WTC11 (cell line): ENCODE measurements around the gene SLC25A21. TPM values are rescaled to one million over a fixed set of nuclear protein-coding genes. Genes with fewer than 3 reads are reported as not detected.
A peak's percentile ranks its signal among the peaks of the same experiment; 100 is the strongest.

Experiments used
- ATAC-seq: fragments of 200-7000 bp; cut with Tn5 transposase; 2 replicates; pipeline ENCODE4 v1.10.0; 2021; ENCODE audit warnings: mild to moderate bottlenecking, moderate library complexity
- CTCF ChIA-PET: fragments of 300-600 bp; sonication (Branson Sonifier 250); formaldehyde crosslinking; loops from one replicate; lab custom pipeline; 2021; ENCODE audit warnings: antibody characterized with exemption; lab: Charles Lee
- POLR2A ChIA-PET: fragments of 350-600 bp; sonication (Branson Sonifier 250); formaldehyde crosslinking; loops from one replicate; lab custom pipeline; 2021; ENCODE audit warnings: antibody characterized with exemption; lab: Charles Lee
- DNase-seq: peaks from one replicate; pipeline ENCODE4 v3.0.0; 2021; ENCODE audit warnings: low spot score
- H3K27ac Mint-ChIP-seq: 2 replicates; pipeline ENCODE4 v1.8.0; 2021; ENCODE audit warnings: mixed read lengths
- H3K27me3 Mint-ChIP-seq: 2 replicates; pipeline ENCODE4 v1.8.0; 2021; ENCODE audit warnings: low read depth, mild to moderate bottlenecking, moderate library complexity, mixed read lengths
- H3K36me3 Mint-ChIP-seq: 2 replicates; pipeline ENCODE4 v1.8.0; 2021; ENCODE audit warnings: mixed read lengths
- H3K4me1 Mint-ChIP-seq: 2 replicates; pipeline ENCODE4 v1.8.0; 2022; ENCODE audit warnings: mixed read lengths
- H3K4me3 Mint-ChIP-seq: 2 replicates; pipeline ENCODE4 v1.8.0; 2021; ENCODE audit warnings: mild to moderate bottlenecking, moderate library complexity, mixed read lengths
- H3K9me3 Mint-ChIP-seq: 2 replicates; pipeline ENCODE4 v1.8.0; 2021; ENCODE audit warnings: mixed read lengths
- ELF4 ChIP-seq: sonication (generic); formaldehyde crosslinking; IDR thresholded peaks from 2 replicates; pipeline ENCODE4 v1.8.1; 2022; ENCODE audit warnings: low read depth, mild to moderate bottlenecking, moderate library complexity, missing genetic modification reagents
- GABPB1 ChIP-seq: sonication (generic); formaldehyde crosslinking; IDR thresholded peaks from 2 replicates; pipeline ENCODE4 v1.8.1; 2023; ENCODE audit warnings: mild to moderate bottlenecking, missing genetic modification reagents
- NFE2L1 ChIP-seq: sonication (generic); formaldehyde crosslinking; IDR thresholded peaks from 2 replicates; pipeline ENCODE4 v1.8.1; 2023; ENCODE audit warnings: missing genetic modification reagents
- ZNF121 ChIP-seq: sonication (generic); formaldehyde crosslinking; IDR thresholded peaks from 2 replicates; pipeline ENCODE4 v1.8.0; 2023; ENCODE audit warnings: missing genetic modification reagents
- ZNF232 ChIP-seq: sonication (generic); formaldehyde crosslinking; IDR thresholded peaks from 2 replicates; pipeline ENCODE4 v1.8.0; 2022; ENCODE audit warnings: mild to moderate bottlenecking, missing genetic modification reagents
- total RNA-seq: library from RNA; stranded (reverse); gene quantifications from 3 replicates; pipeline ENCODE4 v1.2.3, GENCODE V29; 2021
- TF ChIP-seq, protein P1 (sequence below): fragments of 250-450 bp; sonication (Bioruptor Pico); IDR thresholded peaks from 2 replicates; pipeline ENCODE4 v1.8.0; 2021; ENCODE audit warnings: mild to moderate bottlenecking
- TF ChIP-seq, protein P2 (sequence below): sonication (generic); formaldehyde crosslinking; IDR thresholded peaks from 2 replicates; pipeline ENCODE4 v1.8.1; 2022; ENCODE audit warnings: mild to moderate bottlenecking, missing genetic modification reagents, moderate library complexity, borderline replicate concordance
- TF ChIP-seq, protein P3 (sequence below): fragments of 250-450 bp; sonication (Bioruptor Pico); IDR thresholded peaks from 2 replicates; pipeline ENCODE4 v1.9.0; 2021; ENCODE audit warnings: mild to moderate bottlenecking
- TF ChIP-seq, protein P4 (sequence below): sonication (generic); formaldehyde crosslinking; IDR thresholded peaks from 2 replicates; pipeline ENCODE4 v1.8.0; 2022; ENCODE audit warnings: missing genetic modification reagents
- TF ChIP-seq, protein P5 (sequence below): sonication (generic); formaldehyde crosslinking; IDR thresholded peaks from 2 replicates; pipeline ENCODE4 v1.8.1; 2022; ENCODE audit warnings: missing genetic modification reagents, borderline replicate concordance
- TF ChIP-seq, protein P6 (sequence below): sonication (generic); formaldehyde crosslinking; IDR thresholded peaks from 2 replicates; pipeline ENCODE4 v1.8.1; 2023; ENCODE audit warnings: mild to moderate bottlenecking, moderate library complexity, missing genetic modification reagents
- TF ChIP-seq, protein P7 (sequence below): sonication (generic); formaldehyde crosslinking; IDR thresholded peaks from 2 replicates; pipeline ENCODE4 v1.8.0; 2022; ENCODE audit warnings: mild to moderate bottlenecking, missing genetic modification reagents
- TF ChIP-seq, protein P8 (sequence below): sonication (generic); formaldehyde crosslinking; IDR thresholded peaks from 2 replicates; pipeline ENCODE4 v1.8.0; 2022; ENCODE audit warnings: mild to moderate bottlenecking, missing genetic modification reagents
- TF ChIP-seq, protein P9 (sequence below): sonication (generic); formaldehyde crosslinking; IDR thresholded peaks from 2 replicates; pipeline ENCODE4 v1.8.0; 2023; ENCODE audit warnings: missing genetic modification reagents, mild to moderate bottlenecking, borderline replicate concordance

The SLC25A21 gene
- total RNA-seq, 1 experiment from 2014 or later: 8.2 TPM

DNA sequence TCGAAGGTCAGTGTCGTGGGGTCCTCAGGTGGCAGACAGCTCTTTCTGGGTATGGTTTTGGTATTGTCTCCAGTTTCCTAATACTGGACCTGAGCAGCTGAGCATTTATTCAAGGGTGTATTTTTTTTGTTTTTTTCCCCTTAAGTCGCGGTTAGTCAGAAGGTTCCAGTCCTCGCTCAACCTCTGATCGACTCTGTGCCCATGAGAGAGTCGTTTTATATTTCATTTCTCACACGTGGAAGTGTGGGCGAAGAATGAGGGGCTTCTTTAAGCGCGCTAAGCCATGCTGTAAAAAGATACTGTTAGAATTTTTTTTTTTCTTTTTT, 25.8 kb upstream of the SLC25A21 start:
- Mint-ChIP-seq H3K9me3 (no peaks in the 10 kb centered on the region), H3K36me3 (no peaks in the 10 kb centered on the region), H3K4me1 (peaks cover 25% of the 10 kb centered on the region), H3K4me3 (peak overlapping the region; percentile 79), H3K27ac (no peak overlapping the region), H3K27me3 (peaks cover 20% of the 10 kb centered on the region)
- ChIA-PET CTCF (interaction anchor here (0.7 to 2.6 kb wide), 6 partner anchors 10 to 394 kb away, joined by 3 to 10 read pairs (median 4); no protein-coding TSS in a partner anchor), POLR2A (interaction anchor here (0.6 to 1.1 kb wide), 4 partner anchors 10 to 64 kb away, joined by 3 to 5 read pairs (median 4); partner anchors contain the start of gene SLC25A21)
- no peak for ATAC-seq
- TF ChIP-seq, protein P1, sequence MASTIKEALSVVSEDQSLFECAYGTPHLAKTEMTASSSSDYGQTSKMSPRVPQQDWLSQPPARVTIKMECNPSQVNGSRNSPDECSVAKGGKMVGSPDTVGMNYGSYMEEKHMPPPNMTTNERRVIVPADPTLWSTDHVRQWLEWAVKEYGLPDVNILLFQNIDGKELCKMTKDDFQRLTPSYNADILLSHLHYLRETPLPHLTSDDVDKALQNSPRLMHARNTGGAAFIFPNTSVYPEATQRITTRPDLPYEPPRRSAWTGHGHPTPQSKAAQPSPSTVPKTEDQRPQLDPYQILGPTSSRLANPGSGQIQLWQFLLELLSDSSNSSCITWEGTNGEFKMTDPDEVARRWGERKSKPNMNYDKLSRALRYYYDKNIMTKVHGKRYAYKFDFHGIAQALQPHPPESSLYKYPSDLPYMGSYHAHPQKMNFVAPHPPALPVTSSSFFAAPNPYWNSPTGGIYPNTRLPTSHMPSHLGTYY (CRISPR knock-in tag): no peak
- TF ChIP-seq, protein P2, sequence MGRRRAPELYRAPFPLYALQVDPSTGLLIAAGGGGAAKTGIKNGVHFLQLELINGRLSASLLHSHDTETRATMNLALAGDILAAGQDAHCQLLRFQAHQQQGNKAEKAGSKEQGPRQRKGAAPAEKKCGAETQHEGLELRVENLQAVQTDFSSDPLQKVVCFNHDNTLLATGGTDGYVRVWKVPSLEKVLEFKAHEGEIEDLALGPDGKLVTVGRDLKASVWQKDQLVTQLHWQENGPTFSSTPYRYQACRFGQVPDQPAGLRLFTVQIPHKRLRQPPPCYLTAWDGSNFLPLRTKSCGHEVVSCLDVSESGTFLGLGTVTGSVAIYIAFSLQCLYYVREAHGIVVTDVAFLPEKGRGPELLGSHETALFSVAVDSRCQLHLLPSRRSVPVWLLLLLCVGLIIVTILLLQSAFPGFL (CRISPR knock-in tag): peak; percentile 5; the same call in 1 of the 2 replicates
- no peak for DNase-seq

DNA sequence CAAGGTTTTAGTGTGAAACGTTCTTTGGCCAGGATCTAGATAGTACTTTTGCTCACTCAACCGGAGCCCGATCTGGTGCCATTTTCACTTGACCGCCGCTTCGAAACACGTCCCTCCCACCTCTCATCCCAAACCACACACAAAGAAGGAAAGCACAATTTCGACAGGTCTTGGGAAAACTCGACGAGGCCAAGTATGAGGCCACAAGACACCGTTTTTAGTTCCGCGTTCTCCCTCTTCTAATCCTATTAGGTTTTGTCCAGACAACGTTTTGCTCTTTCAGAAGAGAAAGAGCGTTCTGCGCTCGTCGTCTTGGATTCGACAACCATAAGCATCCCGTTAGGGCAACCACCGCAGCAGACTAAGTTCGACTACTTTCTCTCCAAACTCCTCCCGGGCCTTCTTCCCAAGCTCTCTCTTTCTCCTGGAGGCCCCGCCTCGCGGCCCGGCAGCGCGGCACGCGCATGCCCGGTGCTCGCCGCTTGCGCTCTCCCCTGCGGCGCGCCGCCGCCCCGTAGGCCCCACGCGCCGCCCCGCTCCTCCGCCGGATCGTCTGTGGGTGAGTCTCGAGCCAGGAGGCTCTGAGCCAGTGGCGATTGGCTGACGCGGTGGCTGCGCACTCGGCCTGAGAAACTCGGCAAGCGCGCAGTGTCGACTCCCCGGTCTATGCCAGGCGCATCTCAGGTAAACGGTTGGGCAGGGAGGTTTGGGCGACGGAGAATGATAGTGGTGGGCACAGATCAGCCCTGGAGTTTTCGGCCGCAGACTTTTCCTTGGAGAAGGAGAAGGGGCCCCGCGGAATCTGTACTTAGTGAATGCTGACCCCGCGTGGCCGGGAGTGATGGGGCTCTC, 25.2 kb upstream of the SLC25A21 start, which contains the start of gene MIPOL1:
MIPOL1 (plus strand) TSS at position 517 of the 852 bp plus-strand sequence. CDS start 49,952 bp downstream, outside the sequence.
- POLR2A ChIA-PET: interaction anchor here (0.6 to 1.1 kb wide), 3 partner anchors 25 to 63 kb away, joined by 3 to 5 read pairs (median 3); partner anchors contain the start of gene SLC25A21
- CTCF ChIA-PET: interaction anchor here (0.6 to 2.6 kb wide), 7 partner anchors 9 to 542 kb away, joined by 3 to 10 read pairs (median 4); no protein-coding TSS in a partner anchor
- Mint-ChIP-seq H3K4me3 (peak within 1 kb of the TSS; percentile 79), H3K9me3 (no peaks in the 10 kb centered on the region), H3K36me3 (no peaks in the 10 kb centered on the region), H3K4me1 (peaks cover 25% of the 10 kb centered on the region), H3K27me3 (peaks cover 22% of the 10 kb centered on the region), H3K27ac (peak within 1 kb of the TSS; percentile 55)
- DNase-seq (peak; percentile 60), ATAC-seq (peak; percentile 87)
- TF ChIP-seq ELF4 (CRISPR knock-in tag) (no peak), NFE2L1 (CRISPR knock-in tag) (no peak), ZNF232 (no peak), GABPB1 (peak; percentile 66; the same call in 1 of the 2 replicates), ZNF121 (CRISPR knock-in tag) (no peak)
- TF ChIP-seq, protein P3, sequence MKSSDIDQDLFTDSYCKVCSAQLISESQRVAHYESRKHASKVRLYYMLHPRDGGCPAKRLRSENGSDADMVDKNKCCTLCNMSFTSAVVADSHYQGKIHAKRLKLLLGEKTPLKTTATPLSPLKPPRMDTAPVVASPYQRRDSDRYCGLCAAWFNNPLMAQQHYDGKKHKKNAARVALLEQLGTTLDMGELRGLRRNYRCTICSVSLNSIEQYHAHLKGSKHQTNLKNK (CRISPR knock-in tag): no peak
- TF ChIP-seq, protein P4, sequence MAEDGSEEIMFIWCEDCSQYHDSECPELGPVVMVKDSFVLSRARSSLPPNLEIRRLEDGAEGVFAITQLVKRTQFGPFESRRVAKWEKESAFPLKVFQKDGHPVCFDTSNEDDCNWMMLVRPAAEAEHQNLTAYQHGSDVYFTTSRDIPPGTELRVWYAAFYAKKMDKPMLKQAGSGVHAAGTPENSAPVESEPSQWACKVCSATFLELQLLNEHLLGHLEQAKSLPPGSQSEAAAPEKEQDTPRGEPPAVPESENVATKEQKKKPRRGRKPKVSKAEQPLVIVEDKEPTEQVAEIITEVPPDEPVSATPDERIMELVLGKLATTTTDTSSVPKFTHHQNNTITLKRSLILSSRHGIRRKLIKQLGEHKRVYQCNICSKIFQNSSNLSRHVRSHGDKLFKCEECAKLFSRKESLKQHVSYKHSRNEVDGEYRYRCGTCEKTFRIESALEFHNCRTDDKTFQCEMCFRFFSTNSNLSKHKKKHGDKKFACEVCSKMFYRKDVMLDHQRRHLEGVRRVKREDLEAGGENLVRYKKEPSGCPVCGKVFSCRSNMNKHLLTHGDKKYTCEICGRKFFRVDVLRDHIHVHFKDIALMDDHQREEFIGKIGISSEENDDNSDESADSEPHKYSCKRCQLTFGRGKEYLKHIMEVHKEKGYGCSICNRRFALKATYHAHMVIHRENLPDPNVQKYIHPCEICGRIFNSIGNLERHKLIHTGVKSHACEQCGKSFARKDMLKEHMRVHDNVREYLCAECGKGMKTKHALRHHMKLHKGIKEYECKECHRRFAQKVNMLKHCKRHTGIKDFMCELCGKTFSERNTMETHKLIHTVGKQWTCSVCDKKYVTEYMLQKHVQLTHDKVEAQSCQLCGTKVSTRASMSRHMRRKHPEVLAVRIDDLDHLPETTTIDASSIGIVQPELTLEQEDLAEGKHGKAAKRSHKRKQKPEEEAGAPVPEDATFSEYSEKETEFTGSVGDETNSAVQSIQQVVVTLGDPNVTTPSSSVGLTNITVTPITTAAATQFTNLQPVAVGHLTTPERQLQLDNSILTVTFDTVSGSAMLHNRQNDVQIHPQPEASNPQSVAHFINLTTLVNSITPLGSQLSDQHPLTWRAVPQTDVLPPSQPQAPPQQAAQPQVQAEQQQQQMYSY: no peak
- TF ChIP-seq, protein P5, sequence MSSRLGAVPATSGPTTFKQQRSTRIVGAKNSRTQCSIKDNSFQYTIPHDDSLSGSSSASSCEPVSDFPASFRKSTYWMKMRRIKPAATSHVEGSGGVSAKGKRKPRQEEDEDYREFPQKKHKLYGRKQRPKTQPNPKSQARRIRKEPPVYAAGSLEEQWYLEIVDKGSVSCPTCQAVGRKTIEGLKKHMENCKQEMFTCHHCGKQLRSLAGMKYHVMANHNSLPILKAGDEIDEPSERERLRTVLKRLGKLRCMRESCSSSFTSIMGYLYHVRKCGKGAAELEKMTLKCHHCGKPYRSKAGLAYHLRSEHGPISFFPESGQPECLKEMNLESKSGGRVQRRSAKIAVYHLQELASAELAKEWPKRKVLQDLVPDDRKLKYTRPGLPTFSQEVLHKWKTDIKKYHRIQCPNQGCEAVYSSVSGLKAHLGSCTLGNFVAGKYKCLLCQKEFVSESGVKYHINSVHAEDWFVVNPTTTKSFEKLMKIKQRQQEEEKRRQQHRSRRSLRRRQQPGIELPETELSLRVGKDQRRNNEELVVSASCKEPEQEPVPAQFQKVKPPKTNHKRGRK (CRISPR knock-in tag): no peak
- TF ChIP-seq, protein P6, sequence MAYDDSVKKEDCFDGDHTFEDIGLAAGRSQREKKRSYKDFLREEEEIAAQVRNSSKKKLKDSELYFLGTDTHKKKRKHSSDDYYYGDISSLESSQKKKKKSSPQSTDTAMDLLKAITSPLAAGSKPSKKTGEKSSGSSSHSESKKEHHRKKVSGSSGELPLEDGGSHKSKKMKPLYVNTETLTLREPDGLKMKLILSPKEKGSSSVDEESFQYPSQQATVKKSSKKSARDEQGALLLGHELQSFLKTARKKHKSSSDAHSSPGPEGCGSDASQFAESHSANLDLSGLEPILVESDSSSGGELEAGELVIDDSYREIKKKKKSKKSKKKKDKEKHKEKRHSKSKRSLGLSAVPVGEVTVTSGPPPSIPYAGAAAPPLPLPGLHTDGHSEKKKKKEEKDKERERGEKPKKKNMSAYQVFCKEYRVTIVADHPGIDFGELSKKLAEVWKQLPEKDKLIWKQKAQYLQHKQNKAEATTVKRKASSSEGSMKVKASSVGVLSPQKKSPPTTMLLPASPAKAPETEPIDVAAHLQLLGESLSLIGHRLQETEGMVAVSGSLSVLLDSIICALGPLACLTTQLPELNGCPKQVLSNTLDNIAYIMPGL (CRISPR knock-in tag): no peak
- TF ChIP-seq, protein P7, sequence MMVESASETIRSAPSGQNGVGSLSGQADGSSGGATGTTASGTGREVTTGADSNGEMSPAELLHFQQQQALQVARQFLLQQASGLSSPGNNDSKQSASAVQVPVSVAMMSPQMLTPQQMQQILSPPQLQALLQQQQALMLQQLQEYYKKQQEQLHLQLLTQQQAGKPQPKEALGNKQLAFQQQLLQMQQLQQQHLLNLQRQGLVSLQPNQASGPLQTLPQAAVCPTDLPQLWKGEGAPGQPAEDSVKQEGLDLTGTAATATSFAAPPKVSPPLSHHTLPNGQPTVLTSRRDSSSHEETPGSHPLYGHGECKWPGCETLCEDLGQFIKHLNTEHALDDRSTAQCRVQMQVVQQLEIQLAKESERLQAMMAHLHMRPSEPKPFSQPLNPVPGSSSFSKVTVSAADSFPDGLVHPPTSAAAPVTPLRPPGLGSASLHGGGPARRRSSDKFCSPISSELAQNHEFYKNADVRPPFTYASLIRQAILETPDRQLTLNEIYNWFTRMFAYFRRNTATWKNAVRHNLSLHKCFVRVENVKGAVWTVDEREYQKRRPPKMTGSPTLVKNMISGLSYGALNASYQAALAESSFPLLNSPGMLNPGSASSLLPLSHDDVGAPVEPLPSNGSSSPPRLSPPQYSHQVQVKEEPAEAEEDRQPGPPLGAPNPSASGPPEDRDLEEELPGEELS (CRISPR knock-in tag): peak; percentile 61
- TF ChIP-seq, protein P8, sequence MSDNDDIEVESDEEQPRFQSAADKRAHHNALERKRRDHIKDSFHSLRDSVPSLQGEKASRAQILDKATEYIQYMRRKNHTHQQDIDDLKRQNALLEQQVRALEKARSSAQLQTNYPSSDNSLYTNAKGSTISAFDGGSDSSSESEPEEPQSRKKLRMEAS (CRISPR knock-in tag): 0 out of 2 replicates have a peak, but pooled peaks have one; percentile 7
- TF ChIP-seq, protein P9, sequence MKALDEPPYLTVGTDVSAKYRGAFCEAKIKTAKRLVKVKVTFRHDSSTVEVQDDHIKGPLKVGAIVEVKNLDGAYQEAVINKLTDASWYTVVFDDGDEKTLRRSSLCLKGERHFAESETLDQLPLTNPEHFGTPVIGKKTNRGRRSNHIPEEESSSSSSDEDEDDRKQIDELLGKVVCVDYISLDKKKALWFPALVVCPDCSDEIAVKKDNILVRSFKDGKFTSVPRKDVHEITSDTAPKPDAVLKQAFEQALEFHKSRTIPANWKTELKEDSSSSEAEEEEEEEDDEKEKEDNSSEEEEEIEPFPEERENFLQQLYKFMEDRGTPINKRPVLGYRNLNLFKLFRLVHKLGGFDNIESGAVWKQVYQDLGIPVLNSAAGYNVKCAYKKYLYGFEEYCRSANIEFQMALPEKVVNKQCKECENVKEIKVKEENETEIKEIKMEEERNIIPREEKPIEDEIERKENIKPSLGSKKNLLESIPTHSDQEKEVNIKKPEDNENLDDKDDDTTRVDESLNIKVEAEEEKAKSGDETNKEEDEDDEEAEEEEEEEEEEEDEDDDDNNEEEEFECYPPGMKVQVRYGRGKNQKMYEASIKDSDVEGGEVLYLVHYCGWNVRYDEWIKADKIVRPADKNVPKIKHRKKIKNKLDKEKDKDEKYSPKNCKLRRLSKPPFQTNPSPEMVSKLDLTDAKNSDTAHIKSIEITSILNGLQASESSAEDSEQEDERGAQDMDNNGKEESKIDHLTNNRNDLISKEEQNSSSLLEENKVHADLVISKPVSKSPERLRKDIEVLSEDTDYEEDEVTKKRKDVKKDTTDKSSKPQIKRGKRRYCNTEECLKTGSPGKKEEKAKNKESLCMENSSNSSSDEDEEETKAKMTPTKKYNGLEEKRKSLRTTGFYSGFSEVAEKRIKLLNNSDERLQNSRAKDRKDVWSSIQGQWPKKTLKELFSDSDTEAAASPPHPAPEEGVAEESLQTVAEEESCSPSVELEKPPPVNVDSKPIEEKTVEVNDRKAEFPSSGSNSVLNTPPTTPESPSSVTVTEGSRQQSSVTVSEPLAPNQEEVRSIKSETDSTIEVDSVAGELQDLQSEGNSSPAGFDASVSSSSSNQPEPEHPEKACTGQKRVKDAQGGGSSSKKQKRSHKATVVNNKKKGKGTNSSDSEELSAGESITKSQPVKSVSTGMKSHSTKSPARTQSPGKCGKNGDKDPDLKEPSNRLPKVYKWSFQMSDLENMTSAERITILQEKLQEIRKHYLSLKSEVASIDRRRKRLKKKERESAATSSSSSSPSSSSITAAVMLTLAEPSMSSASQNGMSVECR: 0 out of 2 replicates have a peak, but pooled peaks have one; percentile 44
